Neural cell (in vitro differentiated cells): Measurements from ENCODE around the gene IGF2R.

ENCODE experiments used
- CTCF ChIP-seq: fragments of 450-650 bp; IDR thresholded peaks from 2 replicates; pipeline ENCODE4 v1.5.1; 2014; ENCODE audit warnings: antibody characterized with exemption, mild to moderate bottlenecking, moderate library complexity; ENCODE audit not compliant: poor library complexity, severe bottlenecking
- EP300 ChIP-seq: fragments of 450-650 bp; conservative IDR thresholded peaks from 2 replicates; pipeline ENCODE4 v1.6.1; 2014; ENCODE audit warnings: antibody characterized with exemption, mild to moderate bottlenecking, moderate library complexity; ENCODE audit not compliant: poor library complexity, severe bottlenecking

GRCh38 chr6:160044687-160045086 lies 75.8 kb downstream of the IGF2R start:
- TF ChIP-seq EP300 (no peak), CTCF (no peak)
